GM23248 (cell line): ENCODE data around the gene OPCML. TPM values are rescaled to one million over a fixed set of nuclear protein-coding genes. Genes with fewer than 3 reads are reported as not detected.

Experiments
- DNase-seq: peaks from one replicate; pipeline ENCODE4 v3.0.0-alpha.2; 2015
- H2AFZ ChIP-seq: fragments of 200-600 bp; sonication (generic); 2 replicates; pipeline ENCODE4 v1.6.1; 2016; ENCODE audit warnings: antibody characterized with exemption
- H3F3A ChIP-seq: fragments of 200-600 bp; sonication (generic); 2 replicates; pipeline ENCODE4 v1.6.1; 2016; ENCODE audit warnings: mild to moderate bottlenecking, antibody characterized with exemption, mixed run types; ENCODE audit not compliant: insufficient read depth
- H3K27ac ChIP-seq: fragments of 200-600 bp; sonication (generic); 2 replicates; pipeline ENCODE4 v1.5.1; 2016; ENCODE audit warnings: mild to moderate bottlenecking
- H3K27me3 ChIP-seq: fragments of 200-600 bp; sonication (generic); replicated peaks from 2 replicates; pipeline ENCODE4 v1.6.1; 2016; ENCODE audit warnings: mild to moderate bottlenecking; ENCODE audit not compliant: insufficient read depth
- H3K36me3 ChIP-seq: fragments of 200-600 bp; sonication (generic); 2 replicates; pipeline ENCODE4 v1.6.1; 2016; ENCODE audit warnings: low read depth, mild to moderate bottlenecking
- H3K4me1 ChIP-seq: fragments of 200-600 bp; sonication (generic); 2 replicates; pipeline ENCODE4 v1.6.1; 2016; ENCODE audit warnings: mild to moderate bottlenecking; ENCODE audit not compliant: insufficient read depth
- H3K4me2 ChIP-seq: fragments of 200-600 bp; sonication (generic); one replicate; pipeline ENCODE4 v1.6.1; 2016; ENCODE audit warnings: mild to moderate bottlenecking; ENCODE audit not compliant: unreplicated experiment
- H3K4me3 ChIP-seq: fragments of 200-600 bp; sonication (generic); 2 replicates; pipeline ENCODE4 v1.5.1; 2016; ENCODE audit warnings: mild to moderate bottlenecking
- H3K79me2 ChIP-seq: fragments of 200-600 bp; sonication (generic); 2 replicates; pipeline ENCODE4 v1.6.1; 2016; ENCODE audit warnings: mild to moderate bottlenecking; ENCODE audit not compliant: insufficient read depth
- H3K9ac ChIP-seq: fragments of 200-600 bp; sonication (generic); 2 replicates; pipeline ENCODE4 v1.6.1; 2016; ENCODE audit warnings: mild to moderate bottlenecking
- H3K9me2 ChIP-seq: fragments of 200-600 bp; sonication (generic); 2 replicates; pipeline ENCODE4 v1.6.1; 2016; ENCODE audit warnings: mixed run types, mild to moderate bottlenecking, moderate library complexity; ENCODE audit not compliant: insufficient read depth
- H3K9me3 ChIP-seq: fragments of 200-600 bp; sonication (generic); one replicate; pipeline ENCODE4 v1.6.1; 2017; ENCODE audit warnings: low read depth
- H4K20me1 ChIP-seq: fragments of 200-600 bp; sonication (generic); 2 replicates; pipeline ENCODE4 v1.6.0; 2016; ENCODE audit not compliant: insufficient read depth
- EZH2 ChIP-seq: fragments of 200-600 bp; sonication (generic); IDR thresholded peaks from 2 replicates; pipeline ENCODE4 v1.6.1; 2018; ENCODE audit warnings: antibody characterized with exemption, mild to moderate bottlenecking; ENCODE audit not compliant: insufficient read depth, poor library complexity, severe bottlenecking
- EZH2phosphoT487 ChIP-seq: fragments of 200-600 bp; sonication (generic); IDR thresholded peaks from 2 replicates; pipeline ENCODE4 v1.6.1; 2018; ENCODE audit warnings: antibody characterized with exemption, moderate library complexity, mild to moderate bottlenecking, low read depth; ENCODE audit not compliant: insufficient read depth
- WGBS, 2 experiments: methylation state at CpG; one replicate each; pipeline ENCODE4 v1.1.6; 2015 to 2017; ENCODE audit warnings: low lambda C conversion rate in 2 of 2, low coverage in 1 of 2; ENCODE audit errors: missing lambda C conversion rate in 2 of 2; 5-methylcytosine and 5-hydroxymethylcytosine counted together
- in situ Hi-C: fragments of 300-500 bp; cut with MboI; formaldehyde crosslinking; loops from 2 replicates; pipeline ENCODE4 v1.15.0; 2020
- polyA plus RNA-seq: library from polyadenylated mRNA; unstranded; fragments of >200 nt; fragmentation: Nextera tagmentation; extraction: Ambion mirVana; gene quantifications from 2 replicates; pipeline ENCODE4 v1.2.1, GENCODE V29; 2016
- total RNA-seq: library from RNA; depleted of rRNA; stranded (reverse); fragments of >200 nt; shearing (Covaris generic); gene quantifications from 2 replicates; pipeline ENCODE4 v1.2.3, GENCODE V29; 2014

The OPCML gene
- total and polyA plus RNA-seq, 2 experiments from 2014 or later: 0.69 to 1.6 TPM

GRCh38 chr11:133107763-133108162, 424.5 kb downstream of the OPCML start:
- Histone ChIP-seq H3K79me2 (no peaks in the 10 kb centered on the region), H3K9ac (no peak overlapping the region), H3K4me3 (no peak overlapping the region), H3F3A (no peaks in the 10 kb centered on the region), H3K36me3 (no peaks in the 10 kb centered on the region), H3K4me2 (no peak overlapping the region), H3K27me3 (no peaks in the 10 kb centered on the region), H4K20me1 (no peaks in the 10 kb centered on the region), H3K4me1 (no peaks in the 10 kb centered on the region), H3K9me2 (no peaks in the 10 kb centered on the region), H3K9me3 (no peaks in the 10 kb centered on the region), H3K27ac (no peak overlapping the region), H2AFZ (no peak overlapping the region)
- in situ Hi-C loops: no loop called here
- DNase-seq: no peak
- TF ChIP-seq EZH2 (no peak), EZH2phosphoT487 (no peak)
- WGBS, 2 experiments: 14 to 17% methylated on average over 3 of the region's 3 CpGs

GRCh38 chr11:133107136-133107535, 425.2 kb downstream of the OPCML start:
- H4K20me1 ChIP-seq: no peaks in the 10 kb centered on the region
- H3K36me3 ChIP-seq: no peaks in the 10 kb centered on the region
- DNase-seq: no peak
- H3K4me1 ChIP-seq: no peaks in the 10 kb centered on the region
- in situ Hi-C loops: no loop called here
- H3K9me3 ChIP-seq: no peaks in the 10 kb centered on the region
- H3K27ac ChIP-seq: no peak overlapping the region
- H3K79me2 ChIP-seq: no peaks in the 10 kb centered on the region
- H3K27me3 ChIP-seq: no peaks in the 10 kb centered on the region
- 10% methylated on average over 4 of the region's 4 CpGs for WGBS, 2 experiments
- no peak overlapping the region for H3K9ac ChIP-seq
- H2AFZ ChIP-seq: no peak overlapping the region
- H3K9me2 ChIP-seq: no peaks in the 10 kb centered on the region
- TF ChIP-seq EZH2phosphoT487: no peak
- no peak for TF ChIP-seq EZH2
- no peak overlapping the region for H3K4me3 ChIP-seq
- no peaks in the 10 kb centered on the region for H3F3A ChIP-seq
- H3K4me2 ChIP-seq: no peak overlapping the region

GRCh38 chr11:133106417-133106816, 425.9 kb downstream of the OPCML start:
- Histone ChIP-seq H3K36me3 (no peaks in the 10 kb centered on the region), H3K4me3 (no peak overlapping the region), H4K20me1 (no peaks in the 10 kb centered on the region), H3K79me2 (no peaks in the 10 kb centered on the region), H3K9me3 (no peaks in the 10 kb centered on the region), H3K9me2 (no peaks in the 10 kb centered on the region), H3K27me3 (no peaks in the 10 kb centered on the region), H3K9ac (no peak overlapping the region), H2AFZ (no peak overlapping the region), H3F3A (no peaks in the 10 kb centered on the region), H3K27ac (no peak overlapping the region), H3K4me2 (no peak overlapping the region), H3K4me1 (no peaks in the 10 kb centered on the region)
- TF ChIP-seq EZH2phosphoT487 (no peak), EZH2 (no peak)
- in situ Hi-C loops: no loop called here
- no peak for DNase-seq
- 15 to 22% methylated on average over 1 of the region's 1 CpG for WGBS, 2 experiments

- Histone ChIP-seq H4K20me1 (no peaks in the 10 kb centered on the region), H3K36me3 (no peaks in the 10 kb centered on the region), H3K4me3 (no peak overlapping the region), H3K4me1 (no peaks in the 10 kb centered on the region), H3K79me2 (no peaks in the 10 kb centered on the region), H3K27ac (no peak overlapping the region), H3K4me2 (no peak overlapping the region), H2AFZ (no peak overlapping the region), H3K27me3 (no peaks in the 10 kb centered on the region), H3K9me2 (no peaks in the 10 kb centered on the region), H3K9ac (no peak overlapping the region), H3F3A (no peaks in the 10 kb centered on the region), H3K9me3 (no peaks in the 10 kb centered on the region)
- WGBS, 2 experiments: 10 to 11% methylated on average over 4 of the region's 4 CpGs
- in situ Hi-C loops: no loop called here
- TF ChIP-seq EZH2 (no peak), EZH2phosphoT487 (no peak)
- DNase-seq: no peak
Measured at GRCh38 chr11:133104009-133104744, 428.1 kb downstream of the OPCML start.
